Cardiac septum (tissue), 1 donor: ENCODE measurements around the gene NSD1. TPM values are rescaled to one million over a fixed set of nuclear protein-coding genes. Genes with fewer than 3 reads are reported as not detected.

Experiments used
- DNase-seq: peaks from one replicate; pipeline ENCODE4 v3.0.0-alpha.2; 2020; ENCODE audit warnings: low spot score
- intact Hi-C: fragments of 100-400 bp; cut with DNase I; formaldehyde crosslinking; loops from one replicate; pipeline ENCODE4 v1.14.0; 2022
- long read RNA-seq: library from polyadenylated mRNA; unstranded; transcript quantifications from one replicate; pipeline ENCODE4 v2.0.0, GENCODE V29; 2021
- total RNA-seq: library from RNA; stranded (reverse); fragmentation: NEBNext Ultra II Directional; extraction: Animal tissue kit (Norgen Biotek cat#: 25700); gene quantifications from one replicate; pipeline ENCODE4 v1.2.1, GENCODE V29; 2021
- donor health status: DM: no; HTN: no; CAD: no.

NSD1 gene, protein sequence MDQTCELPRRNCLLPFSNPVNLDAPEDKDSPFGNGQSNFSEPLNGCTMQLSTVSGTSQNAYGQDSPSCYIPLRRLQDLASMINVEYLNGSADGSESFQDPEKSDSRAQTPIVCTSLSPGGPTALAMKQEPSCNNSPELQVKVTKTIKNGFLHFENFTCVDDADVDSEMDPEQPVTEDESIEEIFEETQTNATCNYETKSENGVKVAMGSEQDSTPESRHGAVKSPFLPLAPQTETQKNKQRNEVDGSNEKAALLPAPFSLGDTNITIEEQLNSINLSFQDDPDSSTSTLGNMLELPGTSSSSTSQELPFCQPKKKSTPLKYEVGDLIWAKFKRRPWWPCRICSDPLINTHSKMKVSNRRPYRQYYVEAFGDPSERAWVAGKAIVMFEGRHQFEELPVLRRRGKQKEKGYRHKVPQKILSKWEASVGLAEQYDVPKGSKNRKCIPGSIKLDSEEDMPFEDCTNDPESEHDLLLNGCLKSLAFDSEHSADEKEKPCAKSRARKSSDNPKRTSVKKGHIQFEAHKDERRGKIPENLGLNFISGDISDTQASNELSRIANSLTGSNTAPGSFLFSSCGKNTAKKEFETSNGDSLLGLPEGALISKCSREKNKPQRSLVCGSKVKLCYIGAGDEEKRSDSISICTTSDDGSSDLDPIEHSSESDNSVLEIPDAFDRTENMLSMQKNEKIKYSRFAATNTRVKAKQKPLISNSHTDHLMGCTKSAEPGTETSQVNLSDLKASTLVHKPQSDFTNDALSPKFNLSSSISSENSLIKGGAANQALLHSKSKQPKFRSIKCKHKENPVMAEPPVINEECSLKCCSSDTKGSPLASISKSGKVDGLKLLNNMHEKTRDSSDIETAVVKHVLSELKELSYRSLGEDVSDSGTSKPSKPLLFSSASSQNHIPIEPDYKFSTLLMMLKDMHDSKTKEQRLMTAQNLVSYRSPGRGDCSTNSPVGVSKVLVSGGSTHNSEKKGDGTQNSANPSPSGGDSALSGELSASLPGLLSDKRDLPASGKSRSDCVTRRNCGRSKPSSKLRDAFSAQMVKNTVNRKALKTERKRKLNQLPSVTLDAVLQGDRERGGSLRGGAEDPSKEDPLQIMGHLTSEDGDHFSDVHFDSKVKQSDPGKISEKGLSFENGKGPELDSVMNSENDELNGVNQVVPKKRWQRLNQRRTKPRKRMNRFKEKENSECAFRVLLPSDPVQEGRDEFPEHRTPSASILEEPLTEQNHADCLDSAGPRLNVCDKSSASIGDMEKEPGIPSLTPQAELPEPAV (N-terminal part only)
- total RNA-seq, result 53.9 TPM
- long read RNA-seq, partial matches to known transcripts, result 9 of 31 reads
- long read RNA-seq, other reads (novel, unspliced or antisense), result 21 of 31 reads

DNA sequence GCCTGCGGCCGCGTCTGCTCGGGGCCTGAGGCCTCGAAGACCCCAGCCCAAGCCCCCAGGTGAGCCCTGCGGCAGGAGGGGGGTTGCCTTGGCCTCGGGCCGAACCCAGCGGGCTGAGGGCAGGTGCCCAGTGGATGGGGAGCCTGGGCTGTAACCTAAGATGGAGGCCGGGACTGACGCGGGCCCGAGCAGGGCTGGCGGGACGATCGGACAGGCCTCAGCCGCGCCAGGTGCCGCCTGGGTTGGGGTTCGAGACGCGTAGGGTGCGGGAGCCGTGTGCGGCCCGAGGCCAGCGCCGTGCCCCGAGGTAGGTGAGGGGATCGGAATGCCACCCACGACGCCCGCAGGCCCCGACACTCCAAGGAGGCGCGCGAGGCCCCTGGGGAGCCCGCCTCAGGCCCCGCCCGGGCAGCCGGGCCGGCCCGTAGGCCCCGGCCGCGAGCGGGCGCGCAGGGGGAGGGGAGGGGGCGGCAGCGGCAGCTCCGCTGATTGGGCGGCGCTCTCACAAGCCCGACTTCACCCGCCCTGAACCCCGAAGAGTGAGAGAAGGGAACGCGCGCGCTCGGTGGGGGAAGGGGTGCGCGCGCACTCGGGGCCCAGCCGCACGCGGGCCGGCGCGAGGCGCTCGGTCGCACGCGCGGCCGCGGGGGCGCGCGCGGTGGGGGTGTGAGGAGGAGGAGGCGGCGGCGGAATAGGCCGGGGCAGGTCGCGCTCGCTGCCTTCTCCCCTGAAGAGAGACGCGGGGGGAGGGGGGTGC, at the start of gene NSD1:
Gene NSD1, plus strand, starts transcription at position 678 of the 757 bp plus-strand sequence. CDS start 1,331 bp downstream, outside the sequence.
- peak; percentile 95 for DNase-seq
- intact Hi-C loops, result loop anchor here (5.0 kb wide), 2 partner anchors 119 to 169 kb away; partner anchors contain the start of genes PRELID1 and RAB24

DNA sequence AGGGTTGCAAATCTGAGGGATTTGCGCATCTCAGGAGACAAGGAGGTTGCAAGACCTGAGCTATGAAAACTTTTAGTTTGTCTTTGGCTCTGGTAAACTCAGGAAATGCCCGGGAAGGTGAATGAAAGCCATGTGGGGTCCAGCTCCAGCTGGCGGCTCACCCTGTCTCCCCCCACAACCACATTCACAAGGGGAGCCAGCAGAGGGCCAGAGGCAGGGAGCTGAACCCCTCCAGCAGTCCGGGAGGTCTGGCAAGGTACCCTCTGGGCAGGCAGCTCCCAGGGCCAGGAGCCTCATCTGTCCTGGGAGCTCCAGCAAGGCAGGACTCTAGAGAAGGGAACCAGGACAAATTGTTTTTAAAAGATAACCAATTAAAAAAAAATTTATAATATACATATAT, 49.4 kb upstream of the NSD1 start:
- intact Hi-C loops, result no loop called here

DNA sequence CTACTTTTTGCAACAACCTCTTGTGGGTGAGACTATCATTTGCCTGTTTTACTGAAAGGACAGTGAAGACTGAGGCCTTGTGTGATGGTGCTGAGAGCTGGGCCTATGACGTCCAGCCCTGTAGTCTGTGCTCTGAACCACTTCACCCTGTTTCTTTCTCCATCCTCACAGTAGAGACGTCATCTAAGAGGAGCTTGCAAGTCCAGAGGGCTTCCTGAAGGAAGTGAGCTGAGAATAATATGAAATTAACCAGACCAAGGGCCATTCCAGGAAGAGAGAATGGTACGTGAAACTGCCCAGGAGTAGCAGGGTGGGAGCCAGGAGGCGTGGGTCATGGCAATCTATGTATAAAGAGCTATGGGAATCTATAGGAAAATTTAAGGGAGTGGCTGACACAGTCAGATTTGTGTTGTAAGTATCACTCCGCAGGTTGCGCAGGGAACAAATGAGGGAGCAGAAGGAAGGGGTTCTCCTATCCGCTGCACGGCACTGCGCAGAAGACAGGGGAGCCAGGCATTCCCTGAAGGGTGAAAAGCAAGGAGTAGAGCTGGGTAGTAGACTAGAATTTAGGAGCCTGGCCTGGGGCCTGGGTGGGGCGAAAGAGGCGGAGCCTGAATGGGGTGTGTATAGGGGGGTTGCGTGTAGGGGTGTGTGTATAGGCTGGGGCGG, 47.5 kb upstream of the NSD1 start:
- DNase-seq, result no peak
- intact Hi-C loops, result no loop called here

More for the DNA sequence above, 49.4 kb upstream of the NSD1 start:
- DNase-seq, result no peak

DNA sequence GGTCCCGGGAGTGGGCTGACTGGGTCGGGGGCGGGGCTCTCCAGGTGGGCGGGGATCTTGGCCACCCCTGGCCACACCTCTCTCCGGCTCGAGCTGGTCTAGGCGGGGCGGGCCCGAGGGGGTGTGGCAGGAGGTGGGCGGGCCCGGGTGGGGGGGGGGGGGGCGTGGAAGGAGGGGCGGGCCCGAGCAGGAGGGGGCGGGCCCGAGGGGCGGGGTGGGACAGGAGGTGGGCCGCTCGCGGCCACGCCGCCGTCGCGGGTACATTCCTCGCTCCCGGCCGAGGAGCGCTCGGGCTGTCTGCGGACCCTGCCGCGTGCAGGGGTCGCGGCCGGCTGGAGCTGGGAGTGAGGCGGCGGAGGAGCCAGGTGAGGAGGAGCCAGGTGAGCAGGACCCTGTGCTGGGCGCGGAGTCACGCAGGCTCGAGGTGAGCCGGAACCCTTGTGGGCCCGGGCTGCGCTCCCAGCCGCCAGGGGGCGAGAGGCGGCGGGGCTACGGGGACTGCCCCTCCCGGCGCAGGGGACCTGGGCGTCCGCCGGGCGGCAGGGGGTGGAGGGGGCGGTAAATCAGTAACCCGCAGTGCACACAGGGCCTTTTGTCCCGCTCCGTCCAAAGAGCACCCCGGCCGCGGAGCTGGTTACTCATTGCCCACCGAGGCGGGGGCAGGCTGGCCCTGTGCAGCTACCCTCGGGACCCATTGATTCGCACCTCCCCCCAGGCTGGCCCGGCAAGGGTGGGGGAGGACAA, 46.7 kb upstream of the NSD1 start, which contains the start of gene FGFR4:
Gene FGFR4, plus strand, starts transcription at position 262 of the 744 bp plus-strand sequence. CDS start 2,688 bp downstream, outside the sequence.
- DNase-seq, result no peak
- intact Hi-C loops, result no loop called here

DNA sequence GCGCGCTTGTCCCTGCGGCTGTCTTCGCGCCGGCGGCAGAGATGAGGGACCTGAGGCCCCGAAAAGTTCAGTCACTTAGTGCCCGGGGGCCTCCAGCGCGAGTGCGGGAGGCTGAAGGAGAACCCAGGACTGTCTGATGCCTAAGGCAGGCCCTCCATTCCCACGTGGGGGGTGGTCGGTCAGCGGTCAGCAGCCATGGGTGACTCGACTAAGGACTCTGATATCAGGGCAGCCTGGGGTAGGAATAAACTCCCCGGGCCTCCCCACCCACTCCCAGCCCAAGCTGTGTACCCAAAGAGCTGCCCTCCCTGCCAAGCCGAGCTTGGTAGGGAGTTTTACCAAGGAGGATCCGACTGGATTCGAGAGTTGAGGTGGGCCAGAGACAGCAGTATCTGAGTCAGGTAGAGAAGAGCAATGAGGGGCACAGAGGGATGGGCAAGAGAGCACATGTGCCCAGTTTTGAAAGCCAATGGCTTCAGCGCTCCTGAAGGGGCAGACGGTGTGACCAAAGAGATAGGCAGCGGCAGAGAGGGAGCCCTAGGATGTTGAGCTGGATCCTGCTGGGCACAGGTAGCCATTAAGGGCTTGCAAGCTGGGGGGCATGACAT, 46.1 kb upstream of the NSD1 start:
- intact Hi-C loops, result no loop called here

DNA sequence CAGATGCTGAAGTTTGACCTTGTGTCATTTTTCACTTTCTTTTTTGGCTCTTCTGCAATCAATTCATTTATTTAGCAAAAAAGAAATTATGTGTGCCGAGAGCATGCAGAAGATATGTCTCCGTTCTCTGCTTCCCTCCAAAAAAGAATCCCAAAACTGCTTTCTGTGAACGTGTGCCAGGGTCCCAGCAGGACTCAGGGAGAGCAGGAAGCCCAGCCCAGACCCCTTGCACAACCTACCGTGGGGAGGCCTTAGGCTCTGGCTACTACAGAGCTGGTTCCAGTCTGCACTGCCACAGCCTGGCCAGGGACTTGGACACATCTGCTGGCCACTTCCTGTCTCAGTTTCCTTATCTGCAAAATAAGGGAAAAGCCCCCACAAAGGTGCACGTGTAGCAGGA, 44.4 kb upstream of the NSD1 start:
- DNase-seq, result no peak
- intact Hi-C loops, result no loop called here

More for the DNA sequence above, 46.1 kb upstream of the NSD1 start:
- DNase-seq, result no peak

DNA sequence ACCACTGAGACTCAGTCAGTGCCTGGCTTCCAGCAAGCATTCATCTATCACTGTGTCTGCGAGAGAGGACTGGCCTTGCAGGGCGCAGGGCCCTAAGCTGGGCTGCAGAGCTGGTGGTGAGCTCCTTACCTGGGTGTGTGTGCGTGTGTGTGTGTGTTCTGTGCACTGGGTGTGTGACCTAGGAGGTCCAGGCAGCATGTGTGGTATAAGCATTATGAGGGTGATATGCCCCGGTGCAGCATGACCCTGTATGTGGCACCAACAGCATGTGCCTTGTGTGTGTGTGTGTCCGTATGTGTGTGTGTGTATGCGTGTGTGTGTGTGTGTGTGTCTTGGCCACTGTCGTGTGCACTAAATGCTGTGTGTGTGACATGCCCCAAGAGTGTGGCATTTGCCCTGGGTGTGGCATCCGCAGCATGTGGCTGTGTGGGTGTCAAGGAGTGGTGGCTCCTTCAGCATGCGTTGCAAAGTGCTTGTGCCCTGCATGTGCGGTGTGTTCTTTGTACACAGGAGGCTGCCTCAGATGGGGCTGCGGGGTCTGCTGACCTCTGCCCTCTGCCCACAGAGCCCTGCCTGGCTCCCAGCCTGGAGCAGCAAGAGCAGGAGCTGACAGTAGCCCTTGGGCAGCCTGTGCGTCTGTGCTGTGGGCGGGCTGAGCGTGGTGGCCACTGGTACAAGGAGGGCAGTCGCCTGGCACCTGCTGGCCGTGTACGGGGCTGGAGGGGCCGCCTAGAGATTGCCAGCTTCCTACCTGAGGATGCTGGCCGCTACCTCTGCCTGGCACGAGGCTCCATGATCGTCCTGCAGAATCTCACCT, 43.5 kb upstream of the NSD1 start:
- intact Hi-C loops, result no loop called here
- no peak for DNase-seq

DNA sequence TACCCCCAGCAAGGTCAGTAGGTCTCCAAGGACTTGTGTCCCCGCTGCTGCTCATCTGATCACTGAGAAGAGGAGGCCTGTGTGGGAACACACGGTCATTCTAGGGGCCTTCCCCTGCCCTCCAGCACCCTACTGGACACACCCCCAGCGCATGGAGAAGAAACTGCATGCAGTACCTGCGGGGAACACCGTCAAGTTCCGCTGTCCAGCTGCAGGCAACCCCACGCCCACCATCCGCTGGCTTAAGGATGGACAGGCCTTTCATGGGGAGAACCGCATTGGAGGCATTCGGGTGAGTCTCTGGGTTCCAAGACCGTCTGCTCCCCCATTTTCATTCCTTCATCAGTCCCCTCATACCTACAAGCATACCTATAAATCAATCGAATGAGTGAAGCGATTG, 42.8 kb upstream of the NSD1 start:
- intact Hi-C loops, result no loop called here
- no peak for DNase-seq

DNA sequence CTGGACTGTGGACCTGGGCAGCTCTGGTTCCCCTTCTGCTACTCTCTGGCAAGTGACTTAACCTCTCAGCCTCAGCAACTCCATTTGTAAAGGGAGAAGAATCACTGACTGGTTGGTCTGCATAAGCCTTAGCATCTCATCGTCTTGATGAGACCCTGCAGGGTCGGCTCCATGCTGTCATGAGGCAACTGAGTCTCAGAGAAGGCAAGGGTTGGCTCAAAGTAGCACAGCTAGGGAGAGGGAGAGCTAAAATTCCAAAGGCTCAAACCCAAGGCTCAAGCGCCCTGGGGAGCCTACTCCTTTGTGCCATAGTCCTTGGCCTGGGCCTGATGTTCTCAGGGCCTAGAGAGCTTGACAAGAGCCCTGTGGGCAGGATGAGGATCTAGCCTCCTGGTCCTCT, 42.3 kb upstream of the NSD1 start:
- no peak for DNase-seq
- intact Hi-C loops, result no loop called here

DNA sequence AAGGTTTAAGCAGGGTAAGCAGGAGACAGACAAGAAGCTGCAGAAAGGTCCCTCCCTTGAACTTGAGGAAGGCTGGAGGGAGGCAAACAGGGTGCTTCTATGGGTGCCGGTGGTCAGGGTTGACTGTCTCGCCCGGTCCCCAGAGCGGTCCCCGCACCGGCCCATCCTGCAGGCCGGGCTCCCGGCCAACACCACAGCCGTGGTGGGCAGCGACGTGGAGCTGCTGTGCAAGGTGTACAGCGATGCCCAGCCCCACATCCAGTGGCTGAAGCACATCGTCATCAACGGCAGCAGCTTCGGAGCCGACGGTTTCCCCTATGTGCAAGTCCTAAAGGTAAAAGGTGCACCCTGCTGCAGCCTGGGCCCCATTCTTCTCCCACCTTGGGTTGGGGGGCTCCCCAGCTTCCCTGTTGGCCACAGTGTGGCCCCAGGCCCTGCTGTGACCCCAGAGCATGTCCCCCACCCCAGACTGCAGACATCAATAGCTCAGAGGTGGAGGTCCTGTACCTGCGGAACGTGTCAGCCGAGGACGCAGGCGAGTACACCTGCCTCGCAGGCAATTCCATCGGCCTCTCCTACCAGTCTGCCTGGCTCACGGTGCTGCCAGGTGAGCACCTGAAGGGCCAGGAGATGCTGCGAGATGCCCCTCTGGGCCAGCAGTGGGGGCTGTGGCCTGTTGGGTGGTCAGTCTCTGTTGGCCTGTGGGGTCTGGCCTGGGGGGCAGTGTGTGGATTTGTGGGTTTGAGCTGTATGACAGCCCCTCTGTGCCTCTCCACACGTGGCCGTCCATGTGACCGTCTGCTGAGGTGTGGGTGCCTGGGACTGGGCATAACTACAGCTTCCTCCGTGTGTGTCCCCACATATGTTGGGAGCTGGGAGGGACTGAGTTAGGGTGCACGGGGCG, 41.1 kb upstream of the NSD1 start:
- DNase-seq, result no peak
- intact Hi-C loops, result no loop called here

DNA sequence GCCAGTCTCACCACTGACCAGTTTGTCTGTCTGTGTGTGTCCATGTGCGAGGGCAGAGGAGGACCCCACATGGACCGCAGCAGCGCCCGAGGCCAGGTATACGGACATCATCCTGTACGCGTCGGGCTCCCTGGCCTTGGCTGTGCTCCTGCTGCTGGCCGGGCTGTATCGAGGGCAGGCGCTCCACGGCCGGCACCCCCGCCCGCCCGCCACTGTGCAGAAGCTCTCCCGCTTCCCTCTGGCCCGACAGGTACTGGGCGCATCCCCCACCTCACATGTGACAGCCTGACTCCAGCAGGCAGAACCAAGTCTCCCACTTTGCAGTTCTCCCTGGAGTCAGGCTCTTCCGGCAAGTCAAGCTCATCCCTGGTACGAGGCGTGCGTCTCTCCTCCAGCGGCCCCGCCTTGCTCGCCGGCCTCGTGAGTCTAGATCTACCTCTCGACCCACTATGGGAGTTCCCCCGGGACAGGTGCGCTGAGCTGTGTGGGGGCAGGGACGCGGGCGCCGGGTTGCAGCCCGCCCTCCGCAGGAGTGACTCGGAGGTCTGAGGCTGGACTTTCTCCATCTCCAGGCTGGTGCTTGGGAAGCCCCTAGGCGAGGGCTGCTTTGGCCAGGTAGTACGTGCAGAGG, 40.4 kb upstream of the NSD1 start:
- DNase-seq, result no peak
- intact Hi-C loops, result no loop called here

DNA sequence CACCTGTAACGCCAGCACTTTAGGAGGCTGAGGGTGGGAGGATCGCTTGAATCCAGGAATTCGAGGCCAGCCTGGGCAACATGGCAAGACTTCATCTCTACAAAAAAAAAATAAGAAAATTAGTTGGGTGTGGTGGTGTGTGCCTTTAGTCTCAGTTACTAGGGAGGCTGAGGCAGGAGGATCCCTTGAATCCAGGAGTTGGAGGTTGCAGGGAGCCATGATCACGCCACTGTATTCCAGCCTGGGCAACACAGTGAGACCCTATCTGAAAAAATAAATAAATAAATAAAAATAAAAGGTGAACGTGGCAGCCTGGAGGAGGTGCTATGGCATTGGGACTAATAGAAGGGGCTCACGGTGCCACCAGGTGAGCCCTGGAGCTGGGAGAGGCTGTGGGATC, 39.8 kb upstream of the NSD1 start:
- intact Hi-C loops, result no loop called here
- DNase-seq, result no peak

DNA sequence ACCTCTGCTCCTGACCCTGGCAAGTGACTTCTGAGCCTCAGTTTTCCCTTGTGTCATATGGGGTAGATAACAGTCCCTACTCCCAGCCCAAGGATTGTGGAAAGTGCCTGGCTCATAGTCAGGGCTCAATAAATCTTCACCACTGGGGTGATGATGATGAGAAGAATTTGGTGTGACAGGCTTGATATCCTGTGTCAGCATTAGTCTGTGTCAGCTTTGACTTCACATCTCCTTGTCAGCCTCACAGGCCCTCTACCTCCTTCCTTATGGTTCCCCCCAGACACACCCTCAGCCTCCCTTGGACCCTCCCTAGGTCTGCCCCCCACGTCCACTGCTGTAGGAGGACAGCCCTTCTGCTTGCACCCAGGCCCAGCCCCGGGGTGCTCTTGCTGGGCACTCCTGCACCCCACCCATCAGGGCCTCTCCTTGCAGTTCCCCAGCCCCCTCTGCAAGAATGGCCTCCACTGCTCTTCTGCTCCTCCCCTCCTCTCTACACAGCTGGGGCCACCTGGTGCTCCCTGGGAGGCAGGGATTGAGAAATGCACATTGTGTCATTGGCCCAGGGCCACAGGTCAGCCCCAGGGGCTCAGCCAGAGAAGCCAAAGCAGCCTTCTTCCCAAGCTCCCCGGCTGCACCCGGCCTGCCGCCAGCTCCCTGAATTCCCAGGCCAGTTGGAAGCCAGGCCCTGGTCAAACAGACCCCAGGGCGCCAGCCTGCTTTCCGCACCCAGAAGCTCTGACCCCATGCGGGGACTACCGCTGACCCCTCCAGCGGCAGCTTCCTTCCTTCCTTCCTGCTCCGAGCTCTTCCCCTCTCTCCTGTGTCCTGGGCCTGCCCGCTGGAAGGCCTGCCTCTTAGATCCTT, 39.1 kb upstream of the NSD1 start:
- intact Hi-C loops, result no loop called here
- DNase-seq, result no peak

DNA sequence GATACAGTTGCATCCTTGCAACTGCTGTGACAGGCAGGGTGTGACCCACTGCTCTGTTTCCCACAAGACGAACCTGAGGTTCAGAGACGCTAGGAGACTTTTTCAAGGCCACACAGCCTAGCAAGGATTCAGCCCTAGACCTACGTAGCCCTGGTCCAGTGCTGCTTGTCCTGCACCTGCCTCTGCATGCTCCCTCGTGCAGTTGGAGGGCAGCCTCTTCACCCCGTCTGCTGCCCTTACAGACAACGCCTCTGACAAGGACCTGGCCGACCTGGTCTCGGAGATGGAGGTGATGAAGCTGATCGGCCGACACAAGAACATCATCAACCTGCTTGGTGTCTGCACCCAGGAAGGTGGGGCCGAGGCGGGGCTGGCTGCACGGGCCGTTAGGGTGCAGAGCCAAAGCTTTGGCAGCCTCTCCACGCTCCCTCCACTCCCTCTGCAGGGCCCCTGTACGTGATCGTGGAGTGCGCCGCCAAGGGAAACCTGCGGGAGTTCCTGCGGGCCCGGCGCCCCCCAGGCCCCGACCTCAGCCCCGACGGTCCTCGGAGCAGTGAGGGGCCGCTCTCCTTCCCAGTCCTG, 38.4 kb upstream of the NSD1 start:
- intact Hi-C loops, result no loop called here
- DNase-seq, result no peak
